Upper lobe of right lung (tissue), 1 donor: Measurements from ENCODE around the gene PARVA. TPM values are rescaled to one million over a fixed set of nuclear protein-coding genes. Genes with fewer than 3 reads are reported as not detected.
A peak's percentile ranks its signal among the peaks of the same experiment; 100 is the strongest.

ENCODE experiments used
- ATAC-seq: fragments of 200-7000 bp; cut with Tn5 transposase; one replicate; pipeline ENCODE4 v1.9.1; 2020; ENCODE audit warnings: mild to moderate bottlenecking, moderate library complexity
- DNase-seq: peaks from one replicate; pipeline ENCODE4 v3.0.0-alpha.2; 2020
- H3K27ac ChIP-seq: fragments of 200-600 bp; one replicate; pipeline ENCODE4 v1.8.0; 2022
- H3K27me3 ChIP-seq: fragments of 200-600 bp; one replicate; pipeline ENCODE4 v1.8.0; 2022; ENCODE audit warnings: mild to moderate bottlenecking
- H3K36me3 ChIP-seq: fragments of 200-600 bp; one replicate; pipeline ENCODE4 v1.8.0; 2022
- H3K4me1 ChIP-seq: fragments of 200-600 bp; one replicate; pipeline ENCODE4 v1.8.0; 2022
- H3K4me3 ChIP-seq: fragments of 200-600 bp; one replicate; pipeline ENCODE4 v1.8.0; 2022; ENCODE audit warnings: mild to moderate bottlenecking
- H3K9me3 ChIP-seq: fragments of 200-600 bp; one replicate; pipeline ENCODE4 v1.8.0; 2022
- CTCF ChIP-seq: fragments of 200-600 bp; IDR thresholded peaks from one replicate; pipeline ENCODE4 v1.8.0; 2022; ENCODE audit warnings: antibody characterized with exemption
- intact Hi-C: fragments of 100-400 bp; cut with DNase I; formaldehyde crosslinking; loops from one replicate; pipeline ENCODE4 v1.11.0; 2022
- total RNA-seq: library from RNA; stranded (reverse); fragmentation: NEBNext Ultra II Directional; extraction: Animal tissue kit (Norgen Biotek cat#: 25700); gene quantifications from one replicate; pipeline ENCODE4 v1.2.1, GENCODE V29; 2021
- donor health status: DM: no; HTN: yes; CAD: no; lungs with severe emphysema.

Gene PARVA
- total RNA-seq, 1 donor from 2014 or later = 84.0 TPM

GRCh38 chr11:12542186-12542935 lies 165.0 kb downstream of the PARVA start:
- Histone ChIP-seq H3K4me1 (peaks cover 5% of the 10 kb centered on the region), H3K27me3 (no peaks in the 10 kb centered on the region), H3K4me3 (no peak overlapping the region), H3K9me3 (no peaks in the 10 kb centered on the region), H3K27ac (no peak overlapping the region), H3K36me3 (no peaks in the 10 kb centered on the region)
- ATAC-seq (no peak), DNase-seq (no peak)
- no peak for TF ChIP-seq CTCF
- intact Hi-C loops = no loop called here

GRCh38 chr11:12543596-12544415 lies 166.4 kb downstream of the PARVA start:
- Histone ChIP-seq H3K9me3 (no peaks in the 10 kb centered on the region), H3K27ac (no peak overlapping the region), H3K4me1 (peaks cover 5% of the 10 kb centered on the region), H3K4me3 (no peak overlapping the region), H3K27me3 (no peaks in the 10 kb centered on the region), H3K36me3 (no peaks in the 10 kb centered on the region)
- no peak for TF ChIP-seq CTCF
- intact Hi-C loops = no loop called here
- ATAC-seq (peak; percentile 58), DNase-seq (no peak)

- Histone ChIP-seq H3K27me3 (no peaks in the 10 kb centered on the region), H3K9me3 (no peaks in the 10 kb centered on the region), H3K36me3 (no peaks in the 10 kb centered on the region), H3K27ac (no peak overlapping the region), H3K4me1 (peaks cover 5% of the 10 kb centered on the region), H3K4me3 (no peak overlapping the region)
- DNase-seq (no peak), ATAC-seq (no peak)
- intact Hi-C loops = no loop called here
- no peak for TF ChIP-seq CTCF
These were observed 167.8 kb downstream of the PARVA start for GRCh38 chr11:12544986-12545775.

GRCh38 chr11:12546122-12546521 lies 168.8 kb downstream of the PARVA start:
- no peak for ATAC-seq
- no peak for TF ChIP-seq CTCF

GRCh38 chr11:12546660-12547059 lies 169.3 kb downstream of the PARVA start:
- H3K4me1 ChIP-seq = no peaks in the 10 kb centered on the region
- DNase-seq (no peak), ATAC-seq (no peak)
- no peak overlapping the region for H3K27ac ChIP-seq
- intact Hi-C loops = no loop called here
- H3K27me3 ChIP-seq = no peaks in the 10 kb centered on the region
- H3K9me3 ChIP-seq = no peaks in the 10 kb centered on the region
- no peak overlapping the region for H3K4me3 ChIP-seq
- no peaks in the 10 kb centered on the region for H3K36me3 ChIP-seq
- TF ChIP-seq CTCF = no peak

More at GRCh38 chr11:12546122-12546521, 168.8 kb downstream of the PARVA start:
- no peaks in the 10 kb centered on the region for H3K36me3 ChIP-seq
- no peaks in the 10 kb centered on the region for H3K9me3 ChIP-seq
- no peak overlapping the region for H3K4me3 ChIP-seq
- no peak for DNase-seq
- intact Hi-C loops = no loop called here
- no peaks in the 10 kb centered on the region for H3K27me3 ChIP-seq
- H3K4me1 ChIP-seq = peaks cover 5% of the 10 kb centered on the region
- no peak overlapping the region for H3K27ac ChIP-seq
